GM12872 (cell line): ENCODE data around the gene TTC24.

Experiments used
- CTCF ChIP-seq: IDR thresholded peaks from 3 replicates; pipeline ENCODE4 v1.5.1; 2011; ENCODE audit warnings: low read depth, mild to moderate bottlenecking, low read length, moderate library complexity; ENCODE audit not compliant: insufficient read depth

TTC24 gene

GRCh38 chr1:156595016-156595415, 15.5 kb downstream of the TTC24 start:
- TF ChIP-seq CTCF = no peak

GRCh38 chr1:156596426-156596825, 16.9 kb downstream of the TTC24 start:
- TF ChIP-seq CTCF = no peak

GRCh38 chr1:156598125-156598524, 18.6 kb downstream of the TTC24 start:
- TF ChIP-seq CTCF = no peak

GRCh38 chr1:156598731-156599432, 19.4 kb downstream of the TTC24 start:
- no peak for TF ChIP-seq CTCF

- peak; percentile 33; the same call in 1 of the 3 replicates for TF ChIP-seq CTCF
Measured at GRCh38 chr1:156599811-156600210, 20.3 kb downstream of the TTC24 start.

GRCh38 chr1:156600733-156601121, 21.2 kb downstream of the TTC24 start:
- TF ChIP-seq CTCF = no peak

- TF ChIP-seq CTCF = no peak
Measured at GRCh38 chr1:156601122-156601830, 21.8 kb downstream of the TTC24 start, which contains the start of gene GPATCH4. GPATCH4 (minus strand) TSS chr1:156601479.
